Effector CD4-positive, alpha-beta T cell (primary cell): Measurements from ENCODE around the gene NAT16.

Experiments
- DNase-seq: peaks from one replicate; pipeline ENCODE4 v3.0.0-alpha.2; 2020

NAT16 gene

GRCh38 chr7:101170617-101171441 is 9.3 kb downstream of the NAT16 start:
- DNase-seq: no peak

GRCh38 chr7:101169838-101170551 is 10.1 kb downstream of the NAT16 start:
- peak; percentile 71 for DNase-seq

GRCh38 chr7:101169110-101169837 is 10.8 kb downstream of the NAT16 start:
- DNase-seq: no peak

GRCh38 chr7:101168412-101169049 is 11.6 kb downstream of the NAT16 start:
- DNase-seq: no peak

GRCh38 chr7:101167645-101168411 is 12.3 kb downstream of the NAT16 start:
- no peak for DNase-seq

- DNase-seq: no peak
Observed at GRCh38 chr7:101166909-101167644, 13.0 kb downstream of the NAT16 start.

- DNase-seq: no peak
Observed at GRCh38 chr7:101166648-101166908, 13.5 kb downstream of the NAT16 start.

GRCh38 chr7:101165958-101166647 is 14.0 kb downstream of the NAT16 start:
- DNase-seq: no peak

- DNase-seq: peak; percentile 87
Observed at GRCh38 chr7:101165075-101165957, 14.8 kb downstream of the NAT16 start, which contains the start of gene VGF. Gene VGF (minus strand): TSS chr7:101165569. CDS start chr7:101164843, 726 bp downstream.

GRCh38 chr7:101164071-101164840 is 15.8 kb downstream of the NAT16 start:
- DNase-seq: no peak

GRCh38 chr7:101163279-101164070 is 16.6 kb downstream of the NAT16 start:
- DNase-seq: no peak

GRCh38 chr7:101162551-101163278 is 17.4 kb downstream of the NAT16 start:
- no peak for DNase-seq

GRCh38 chr7:101161692-101162471 is 18.2 kb downstream of the NAT16 start:
- DNase-seq: no peak

GRCh38 chr7:101160910-101161309 is 19.2 kb downstream of the NAT16 start:
- no peak for DNase-seq

- DNase-seq: no peak
Observed at GRCh38 chr7:101159696-101160674, 20.1 kb downstream of the NAT16 start.
